B cell (primary cell): ENCODE data around the gene ABCD3. TPM values are rescaled to one million over a fixed set of nuclear protein-coding genes. Genes with fewer than 3 reads are reported as not detected.

Source experiments
- ATAC-seq: fragments of 200-7000 bp; cut with Tn5 transposase; one replicate; pipeline ENCODE4 v1.10.0; 2021; ENCODE audit warnings: low read depth, mild to moderate bottlenecking, moderate number of reproducible peaks, moderate library complexity
- CTCF ChIA-PET: fragments of 350-600 bp; sonication (Branson Sonifier 250); formaldehyde crosslinking; loops from one replicate; lab custom pipeline; 2021; ENCODE audit warnings: antibody characterized with exemption, inconsistent platforms; lab: Charles Lee
- POLR2A ChIA-PET: fragments of 350-600 bp; sonication (Branson Sonifier 250); formaldehyde crosslinking; loops from one replicate; lab custom pipeline; 2021; ENCODE audit warnings: antibody characterized with exemption; lab: Charles Lee
- DNase-seq: peaks from one replicate; pipeline ENCODE4 v3.0.0; 2013
- H2AFZ ChIP-seq: 2 replicates; pipeline ENCODE4 v1.6.1; 2012; ENCODE audit warnings: mild to moderate bottlenecking, low read depth, low read length; ENCODE audit not compliant: insufficient read depth, poor library complexity, severe bottlenecking
- H3K27ac ChIP-seq, 2 donors: 1 replicate in 1 of 2; 2 replicates in 1 of 2; pipeline ENCODE4 v1.5.1; 2012 to 2013; ENCODE audit warnings: low read length in 2 of 2, mild to moderate bottlenecking in 2 of 2, moderate library complexity in 1 of 2
- H3K27me3 ChIP-seq, 4 experiments: fragments of 200-600 bp in 1 of 4; sonication (generic) in 1 of 4; replicated peaks in 1 of 4; 1 replicate in 2 of 4; 2 replicates in 2 of 4; pipeline versions ENCODE4 v1.6.1 to v1.7.0; 2013 to 2016; ENCODE audit warnings: low read length in 3 of 4, mild to moderate bottlenecking in 2 of 4, mixed read lengths in 1 of 4, moderate library complexity in 1 of 4; ENCODE audit not compliant: insufficient read depth in 4 of 4, control insufficient read depth in 3 of 4; ENCODE audit errors: control extremely low read depth in 1 of 4
- H3K36me3 ChIP-seq, 2 experiments: replicated peaks in 1 of 2; 1 replicate in 1 of 2; 2 replicates in 1 of 2; pipeline versions ENCODE4 v1.6.1 to v1.7.1; 2013; ENCODE audit warnings: low read length in 1 of 2; ENCODE audit not compliant: insufficient read depth in 2 of 2, control insufficient read depth in 1 of 2; ENCODE audit errors: control extremely low read depth in 1 of 2, extremely low read depth in 1 of 2
- H3K4me1 ChIP-seq, 2 donors: fragments of 200-600 bp in 1 of 2; sonication (generic) in 1 of 2; 1 replicate in 1 of 2; 2 replicates in 1 of 2; pipeline versions ENCODE4 v1.5.1 to v1.6.1; 2013 to 2017; ENCODE audit warnings: low read length in 2 of 2; ENCODE audit not compliant: control insufficient read depth in 2 of 2, insufficient read depth in 2 of 2
- H3K4me2 ChIP-seq: replicated peaks from 2 replicates; pipeline ENCODE3; 2012; ENCODE audit warnings: mild to moderate bottlenecking, low read depth, low read length; ENCODE audit not compliant: poor library complexity, severe bottlenecking
- H3K4me3 ChIP-seq, 5 experiments: fragments of 200-600 bp in 1 of 5; sonication (generic) in 1 of 5; 1 replicate in 3 of 5; 2 replicates in 2 of 5; pipeline versions ENCODE4 v1.5.1 to v1.7.0; 2011 to 2016; ENCODE audit warnings: low read length in 4 of 5, mild to moderate bottlenecking in 4 of 5, low read depth in 2 of 5, control low read depth in 1 of 5, moderate library complexity in 1 of 5; ENCODE audit not compliant: insufficient read depth in 1 of 5; ENCODE audit errors: control extremely low read depth in 1 of 5, extremely low read depth in 1 of 5
- H3K79me2 ChIP-seq: fragments of 200-600 bp; sonication (generic); one replicate; pipeline ENCODE4 v1.6.0; 2016; ENCODE audit warnings: low read length; ENCODE audit not compliant: control insufficient read depth, insufficient read depth
- H3K9ac ChIP-seq: fragments of 200-600 bp; sonication (generic); 2 replicates; pipeline ENCODE4 v1.6.1; 2017; ENCODE audit warnings: mild to moderate bottlenecking, low read length, moderate library complexity
- H3K9me3 ChIP-seq, 3 donors: one replicate each; pipeline versions ENCODE4 v1.6.1 to v1.7.1; 2013; ENCODE audit warnings: low read length in 2 of 3; ENCODE audit not compliant: control insufficient read depth in 2 of 3, insufficient read depth in 1 of 3; ENCODE audit errors: control extremely low read depth in 1 of 3
- H4K20me1 ChIP-seq: 2 replicates; pipeline ENCODE4 v1.6.0; 2012; ENCODE audit warnings: mild to moderate bottlenecking, low read length; ENCODE audit not compliant: insufficient read depth, control insufficient read depth, poor library complexity, severe bottlenecking
- H3K27ac Mint-ChIP-seq: one replicate; pipeline ENCODE4 v1.8.0; 2021; ENCODE audit warnings: mixed read lengths
- H3K27me3 Mint-ChIP-seq: one replicate; pipeline ENCODE4 v1.8.0; 2021; ENCODE audit warnings: mixed read lengths
- H3K4me1 Mint-ChIP-seq: one replicate; pipeline ENCODE4 v1.8.0; 2021; ENCODE audit warnings: mixed read lengths
- H3K4me3 Mint-ChIP-seq: one replicate; pipeline ENCODE4 v1.8.0; 2021; ENCODE audit warnings: mixed read lengths
- H3K9me3 Mint-ChIP-seq: one replicate; pipeline ENCODE4 v1.8.0; 2022; ENCODE audit warnings: mixed read lengths; ENCODE audit not compliant: insufficient read depth
- EZH2 ChIP-seq: IDR thresholded peaks from 2 replicates; pipeline ENCODE4 v1.6.1; 2012; ENCODE audit warnings: borderline replicate concordance, low read depth, mild to moderate bottlenecking, moderate library complexity, low read length; ENCODE audit not compliant: insufficient read depth, poor library complexity, severe bottlenecking
- WGBS: methylation state at CpG from one replicate; pipeline ENCODE4 v1.1.5; 2013; ENCODE audit warnings: missing lambda C conversion rate; ENCODE audit not compliant: insufficient coverage; 5-methylcytosine and 5-hydroxymethylcytosine counted together
- intact Hi-C: fragments of 100-400 bp; cut with micrococcal nuclease; formaldehyde crosslinking; loops from one replicate; pipeline ENCODE4 v1.10.0; 2022
- polyA plus RNA-seq: library from polyadenylated mRNA; depleted of rRNA; stranded (reverse); fragments of >200 nt; gene quantifications from 2 replicates; pipeline ENCODE4 v1.2.3, GENCODE V29; 2012
- total RNA-seq, 2 donors: library from RNA; stranded (reverse); fragments of 120-200 nt in 1 of 2; gene quantifications; 1 replicate in 1 of 2; 2 replicates in 1 of 2; pipeline versions ENCODE4 v1.2.3 to v1.2.4, GENCODE V29; 2013 to 2022
- TF ChIP-seq, protein P1 (sequence below): fragments of 200-600 bp; IDR thresholded peaks from one replicate; pipeline ENCODE4 v1.8.0; 2022; ENCODE audit warnings: antibody characterized with exemption, mild to moderate bottlenecking

The ABCD3 gene
- total and polyA plus RNA-seq, 2 donors (not counting 1 experiment from before 2014, with no cell fraction given), result 4.0 to 19.4 TPM

DNA sequence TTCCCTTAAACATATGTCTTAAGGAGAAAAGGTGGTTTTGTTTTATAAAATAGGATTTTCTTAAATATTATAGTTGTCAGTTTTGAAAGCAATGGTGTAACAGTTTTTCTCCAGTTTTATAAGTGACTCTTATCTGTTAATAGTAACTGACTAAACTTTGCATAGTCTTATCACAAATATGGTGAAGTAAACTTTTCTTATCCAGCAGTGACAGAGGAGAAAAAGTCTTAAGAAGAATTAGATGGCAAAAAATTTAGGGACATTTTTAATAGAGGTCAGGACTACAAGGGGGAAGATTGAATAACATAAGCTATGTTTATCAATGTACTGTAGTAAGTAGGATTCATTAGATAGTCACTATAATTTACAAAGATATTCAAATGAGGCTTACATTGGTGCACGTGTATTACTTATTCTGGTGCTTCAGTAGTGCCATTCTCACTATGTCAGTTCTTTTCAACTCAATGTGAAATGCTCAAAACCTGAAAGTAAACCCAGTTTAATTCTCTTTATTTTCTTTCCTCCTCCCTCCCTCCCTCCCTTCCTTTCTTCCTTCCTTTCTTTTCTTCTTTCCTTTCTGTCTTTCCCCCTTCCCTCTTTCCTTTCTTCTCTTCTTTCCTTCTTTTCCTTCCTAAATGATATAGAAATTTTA lies 97.2 kb downstream of the ABCD3 start:
- intact Hi-C loops, result loop anchor here (10.0 kb wide), 1 partner anchor 529 kb away; no protein-coding TSS in a partner anchor
- no CpG with 5 or more reads among the region's 1 CpG for WGBS
- Histone ChIP-seq H3K79me2 (no peaks in the 10 kb centered on the region), H3K4me3 (no peak overlapping the region), H3K9ac (no peak overlapping the region), H3K27me3 (no peaks in the 10 kb centered on the region), H3K4me1 (no peaks in the 10 kb centered on the region), H3K9me3 (no peaks in the 10 kb centered on the region), H4K20me1 (no peaks in the 10 kb centered on the region), H3K4me2 (no peak overlapping the region), H2AFZ (no peak overlapping the region), H3K27ac (no peak overlapping the region), H3K36me3 (peaks cover 0 to 3% of the 10 kb centered on the region in 2 experiments)
- TF ChIP-seq EZH2, result no peak
- TF ChIP-seq, protein P1, sequence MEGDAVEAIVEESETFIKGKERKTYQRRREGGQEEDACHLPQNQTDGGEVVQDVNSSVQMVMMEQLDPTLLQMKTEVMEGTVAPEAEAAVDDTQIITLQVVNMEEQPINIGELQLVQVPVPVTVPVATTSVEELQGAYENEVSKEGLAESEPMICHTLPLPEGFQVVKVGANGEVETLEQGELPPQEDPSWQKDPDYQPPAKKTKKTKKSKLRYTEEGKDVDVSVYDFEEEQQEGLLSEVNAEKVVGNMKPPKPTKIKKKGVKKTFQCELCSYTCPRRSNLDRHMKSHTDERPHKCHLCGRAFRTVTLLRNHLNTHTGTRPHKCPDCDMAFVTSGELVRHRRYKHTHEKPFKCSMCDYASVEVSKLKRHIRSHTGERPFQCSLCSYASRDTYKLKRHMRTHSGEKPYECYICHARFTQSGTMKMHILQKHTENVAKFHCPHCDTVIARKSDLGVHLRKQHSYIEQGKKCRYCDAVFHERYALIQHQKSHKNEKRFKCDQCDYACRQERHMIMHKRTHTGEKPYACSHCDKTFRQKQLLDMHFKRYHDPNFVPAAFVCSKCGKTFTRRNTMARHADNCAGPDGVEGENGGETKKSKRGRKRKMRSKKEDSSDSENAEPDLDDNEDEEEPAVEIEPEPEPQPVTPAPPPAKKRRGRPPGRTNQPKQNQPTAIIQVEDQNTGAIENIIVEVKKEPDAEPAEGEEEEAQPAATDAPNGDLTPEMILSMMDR, result no peak
- Mint-ChIP-seq H3K4me1 (no peaks in the 10 kb centered on the region), H3K27ac (no peak overlapping the region), H3K4me3 (no peak overlapping the region), H3K9me3 (no peaks in the 10 kb centered on the region), H3K27me3 (no peaks in the 10 kb centered on the region)
- ChIA-PET CTCF (interaction anchor here (1.7 to 6.6 kb wide), 2 partner anchors 12 to 289 kb away, joined by 5 to 64 read pairs; no protein-coding TSS in a partner anchor), POLR2A (no interaction called here)
- ATAC-seq, result no peak
- DNase-seq, result no peak

DNA sequence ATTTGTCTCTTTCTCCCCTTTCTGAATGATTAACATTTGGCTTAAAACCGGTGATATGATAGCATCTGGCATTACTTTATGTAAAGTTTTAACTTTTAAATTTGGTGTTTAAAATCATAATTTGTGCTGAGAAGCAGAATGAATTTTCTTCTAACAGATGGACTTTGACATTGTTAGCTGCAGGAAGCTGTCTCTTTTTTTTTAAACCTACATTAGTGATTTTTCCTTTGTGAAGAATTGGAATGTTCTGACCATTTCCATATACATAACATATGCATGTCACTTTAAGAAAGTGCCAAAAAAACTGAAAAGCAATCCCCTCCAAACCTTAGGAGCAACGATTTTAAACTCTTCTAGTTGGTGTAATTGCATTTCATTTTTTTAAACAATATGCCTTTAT lies 101.2 kb downstream of the ABCD3 start:
- no CpG with 5 or more reads among the region's 2 CpGs for WGBS
- no peaks in the 10 kb centered on the region for H3K9me3 Mint-ChIP-seq
- Histone ChIP-seq H3K9me3 (no peaks in the 10 kb centered on the region), H3K27ac (no peak overlapping the region), H3K79me2 (no peaks in the 10 kb centered on the region), H3K4me1 (no peaks in the 10 kb centered on the region), H3K27me3 (no peaks in the 10 kb centered on the region), H2AFZ (no peak overlapping the region), H3K9ac (no peak overlapping the region), H3K4me3 (no peak overlapping the region), H4K20me1 (no peaks in the 10 kb centered on the region), H3K36me3 (peaks cover 0 to 3% of the 10 kb centered on the region in 2 experiments), H3K4me2 (no peak overlapping the region)
- DNase-seq (no peak), ATAC-seq (no peak)
- H3K4me1 Mint-ChIP-seq, result no peaks in the 10 kb centered on the region
- intact Hi-C loops, result loop anchor here (10.0 kb wide), 1 partner anchor 525 kb away; no protein-coding TSS in a partner anchor
- ChIA-PET POLR2A (no interaction called here), CTCF (interaction anchor here (1.5 to 6.6 kb wide), 2 partner anchors 283 to 285 kb away, joined by 3 to 64 read pairs; no protein-coding TSS in a partner anchor)
- H3K27me3 Mint-ChIP-seq, result peaks cover 3% of the 10 kb centered on the region
- no peak for TF ChIP-seq EZH2
- TF ChIP-seq, protein P1, result no peak
- no peak overlapping the region for H3K4me3 Mint-ChIP-seq
- H3K27ac Mint-ChIP-seq, result no peak overlapping the region
